Vagina (tissue), 2 donors: Measurements from ENCODE around the gene CNKSR2. TPM values are rescaled to one million over a fixed set of nuclear protein-coding genes. Genes with fewer than 3 reads are reported as not detected.

Experiments
- DNase-seq, 2 donors: peaks; one replicate each; pipeline ENCODE4 v3.0.0-alpha.2; 2017; ENCODE audit errors: extremely low spot score in 2 of 2
- H3K27ac ChIP-seq: fragments of 200-600 bp; sonication (generic); one replicate; pipeline ENCODE4 v1.5.1; 2019
- H3K27me3 ChIP-seq: fragments of 200-600 bp; sonication (generic); one replicate; pipeline ENCODE4 v1.5.1; 2019
- H3K36me3 ChIP-seq, 2 donors: fragments of 200-600 bp; sonication (generic); one replicate each; pipeline ENCODE4 v1.5.1; 2017 to 2019
- H3K4me1 ChIP-seq: fragments of 200-600 bp; sonication (generic); one replicate; pipeline ENCODE4 v1.5.1; 2019
- H3K4me3 ChIP-seq, 2 donors: fragments of 200-600 bp; sonication (generic); 1 replicate in 1 of 2; 2 replicates in 1 of 2; pipeline ENCODE4 v1.5.1; 2016 to 2019
- H3K9me3 ChIP-seq: fragments of 200-600 bp; sonication (generic); one replicate; pipeline ENCODE4 v1.5.1; 2019
- CTCF ChIP-seq, 3 experiments: fragments of 450-650 bp in 2 of 3; fragments of 200-600 bp in 1 of 3; sonication (generic) in 1 of 3; IDR thresholded peaks; one replicate each; pipeline ENCODE4 v1.5.1; 2017 to 2019; ENCODE audit warnings: antibody characterized with exemption in 3 of 3, mild to moderate bottlenecking in 2 of 3, moderate library complexity in 2 of 3
- POLR2A ChIP-seq, 2 donors: fragments of 450-650 bp; IDR thresholded peaks; one replicate each; pipeline ENCODE4 v1.6.1; 2017; ENCODE audit warnings: antibody characterized with exemption in 2 of 2, mild to moderate bottlenecking in 2 of 2, moderate library complexity in 2 of 2
- POLR2AphosphoS5 ChIP-seq, 2 donors: sonication (generic); formaldehyde crosslinking; IDR thresholded peaks; one replicate each; pipeline ENCODE4 v1.9.0; 2017; ENCODE audit warnings: antibody characterized with exemption in 2 of 2, mild to moderate bottlenecking in 2 of 2, low read depth in 1 of 2; ENCODE audit not compliant: insufficient read depth in 1 of 2
- intact Hi-C: fragments of 100-400 bp; cut with DNase I; formaldehyde crosslinking; loops from one replicate; pipeline ENCODE4 v1.15.1; 2023
- total RNA-seq: library from RNA; depleted of rRNA; stranded (reverse); fragments of >200 nt; gene quantifications from one replicate; pipeline ENCODE4 v1.2.3, GENCODE V29; 2016

The CNKSR2 gene
- total RNA-seq, 1 donor from 2014 or later = 4.2 TPM

- no peaks in the 10 kb centered on the region for H3K27me3 ChIP-seq
- no peaks in the 10 kb centered on the region for H3K4me1 ChIP-seq
- H3K27ac ChIP-seq = no peak overlapping the region
- intact Hi-C loops = no loop called here
- no peaks in the 10 kb centered on the region for H3K36me3 ChIP-seq
- no peak overlapping the region for H3K4me3 ChIP-seq
- DNase-seq = no peak
- TF ChIP-seq POLR2A (IDR thresholded peaks at IDR 0.05) = no peak
- no peak for TF ChIP-seq POLR2AphosphoS5 (IDR thresholded peaks at IDR 0.05; ENCODE audit: insufficient read depth in 1 of 2, low read depth in 1 of 2)
- TF ChIP-seq CTCF (IDR thresholded peaks at IDR 0.05) = no peak
- H3K9me3 ChIP-seq = no peaks in the 10 kb centered on the region
Observed at GRCh38 chrX:21702725-21703124, 328.5 kb downstream of the CNKSR2 start.
